ENCODE data around the gene SEPTIN5.
"Not testable (repeated sequence)": the region's sequence is repeated elsewhere in the genome, so short reads cannot be mapped to it uniquely, and the experiment has no call there.

SEPTIN5 gene

GRCh38 chr22:19680911-19681862 is 33.1 kb upstream of the SEPTIN5 start:
- DNase-seq, result no peak

GRCh38 chr22:19681863-19682245 is 32.4 kb upstream of the SEPTIN5 start:
- DNase-seq, result no peak

DNA sequence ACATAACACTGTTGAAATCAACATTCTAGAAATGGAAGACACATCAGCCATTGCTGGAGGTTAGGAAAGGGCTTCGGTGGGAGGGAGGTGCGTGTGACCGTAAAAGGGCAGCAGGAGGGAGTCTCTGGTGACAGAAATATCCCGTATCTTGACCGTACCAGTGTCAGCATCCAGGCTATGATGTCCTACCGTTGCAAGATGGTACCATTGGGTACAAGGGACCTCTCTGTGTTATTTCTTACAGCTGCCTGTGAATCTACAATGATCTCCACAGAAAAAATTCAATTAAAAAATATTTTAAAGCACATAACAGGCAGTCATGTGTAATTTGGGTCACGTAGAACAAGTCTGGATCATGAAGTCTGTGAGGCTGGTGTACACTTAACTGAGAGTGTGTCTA is 27.4 kb upstream of the SEPTIN5 start:
- DNase-seq, result no peak

- DNase-seq, result peak; percentile 52
Observed at GRCh38 chr22:19687561-19688300, 26.6 kb upstream of the SEPTIN5 start.

GRCh38 chr22:19688301-19689290 is 25.7 kb upstream of the SEPTIN5 start:
- no peak for DNase-seq

GRCh38 chr22:19689408-19689807 is 24.9 kb upstream of the SEPTIN5 start:
- no peak for DNase-seq

- DNase-seq, result no peak
Observed at GRCh38 chr22:19691007-19691720, 23.1 kb upstream of the SEPTIN5 start.

- DNase-seq, result no peak
Observed at GRCh38 chr22:19691721-19692341, 22.5 kb upstream of the SEPTIN5 start.

- DNase-seq, result no peak
Observed at GRCh38 chr22:19693581-19693980, 20.7 kb upstream of the SEPTIN5 start.

- DNase-seq, result no peak
Observed at GRCh38 chr22:19693981-19694670, 20.2 kb upstream of the SEPTIN5 start.

DNA sequence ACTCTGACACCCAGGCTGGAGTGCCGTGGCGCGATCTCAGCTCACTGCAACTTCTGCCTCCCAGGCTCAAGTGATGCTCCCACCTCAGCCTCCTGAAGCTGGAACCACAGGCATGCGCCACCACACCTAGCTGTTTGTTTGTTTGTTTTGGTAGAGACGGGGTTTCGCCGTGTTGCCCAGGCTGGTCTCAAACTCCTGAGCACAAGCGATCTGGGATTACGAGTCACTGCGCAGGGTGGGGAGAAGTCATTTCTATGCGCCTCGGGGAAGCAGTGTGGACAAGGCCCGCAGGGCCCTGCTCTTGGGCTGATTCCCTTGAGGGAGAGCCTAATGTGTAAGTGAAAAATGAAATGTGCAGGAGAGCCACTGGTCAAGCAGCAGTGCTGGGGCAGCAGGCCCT is 19.6 kb upstream of the SEPTIN5 start:
- DNase-seq, result no peak

DNA sequence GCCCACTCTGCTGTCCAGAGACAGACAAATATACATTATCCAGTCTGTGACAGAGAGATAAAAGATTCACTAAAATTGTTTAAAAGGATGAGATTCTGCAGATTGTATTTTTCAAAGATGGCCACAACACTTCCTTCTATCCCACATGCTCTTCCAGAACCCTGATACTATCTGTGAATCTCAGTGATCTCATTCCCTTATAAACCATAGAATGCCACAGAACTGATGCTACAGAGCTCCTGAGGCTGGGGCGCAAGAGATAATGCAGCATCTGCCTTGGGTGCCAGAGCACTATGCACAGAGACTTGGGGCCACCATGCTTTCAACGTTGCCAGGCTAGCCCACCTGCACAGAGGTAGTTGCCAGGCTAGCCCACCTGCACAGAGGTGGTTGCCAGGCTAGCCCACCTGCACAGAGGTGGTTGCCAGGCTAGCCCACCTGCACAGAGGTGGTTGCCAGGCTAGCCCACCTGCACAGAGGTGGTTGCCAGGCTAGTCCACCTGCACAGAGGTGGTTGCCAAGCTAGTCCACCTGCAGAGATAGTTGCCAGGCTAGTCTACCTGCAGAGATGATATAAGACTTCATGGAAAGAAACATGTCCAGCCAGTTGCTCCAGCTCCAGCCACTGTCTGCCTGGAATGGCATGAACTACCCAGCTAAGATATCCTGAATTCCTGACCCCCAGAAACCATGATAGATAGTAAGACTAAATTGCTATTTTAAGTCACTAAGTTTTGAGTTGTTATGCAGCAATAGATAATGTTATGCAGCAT is 17.6 kb upstream of the SEPTIN5 start:
- DNase-seq, result no peak

DNA sequence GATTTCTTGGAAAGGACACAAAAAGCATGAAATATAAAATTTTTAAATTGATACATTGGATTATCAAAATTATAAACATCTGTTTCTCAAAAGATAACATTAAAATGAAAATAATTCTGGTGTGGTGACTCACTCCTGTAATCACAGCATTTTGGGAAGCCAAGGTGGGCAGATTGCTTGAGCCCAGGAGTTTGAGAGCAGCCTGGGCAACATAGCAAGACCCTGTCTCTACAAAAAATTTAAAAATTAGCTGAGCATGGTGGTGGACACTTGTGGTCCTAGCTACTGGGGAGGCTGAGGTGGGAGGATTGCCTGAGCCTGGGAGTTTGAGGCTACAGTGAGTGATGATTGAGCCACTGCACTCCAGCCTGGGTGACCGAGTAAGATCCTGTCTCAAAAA is 16.4 kb upstream of the SEPTIN5 start:
- DNase-seq, result not testable (repeated sequence)

DNA sequence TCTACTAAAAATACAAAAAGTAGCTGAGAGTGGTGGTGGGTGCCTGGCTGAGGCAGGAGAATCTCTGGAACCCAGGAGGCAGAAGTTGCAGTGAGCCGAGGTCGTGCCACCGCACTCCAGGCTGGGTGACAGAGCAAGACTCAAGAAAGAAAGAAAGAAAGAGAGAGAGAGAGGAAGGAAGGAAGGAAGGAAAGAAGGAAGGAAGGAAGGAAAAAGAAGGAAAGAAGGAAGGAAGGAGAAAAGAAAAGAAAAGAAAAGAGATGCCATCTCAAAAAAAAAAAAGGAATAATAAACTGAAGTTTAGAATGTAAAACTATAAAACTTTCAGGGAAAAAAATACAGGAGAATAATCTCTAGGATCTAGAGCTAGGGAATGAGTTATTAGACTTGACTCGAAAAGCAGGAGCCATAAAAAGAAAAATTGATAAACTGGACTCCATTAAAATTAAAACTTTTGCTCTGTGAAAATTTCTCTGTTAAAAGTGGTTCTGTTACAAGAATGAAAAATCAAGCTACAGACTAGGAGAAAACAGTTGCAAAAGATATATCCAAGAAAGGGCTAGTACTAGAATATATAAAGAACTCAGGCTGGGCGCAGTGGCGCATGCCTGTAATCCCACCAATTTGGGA is 13.4 kb upstream of the SEPTIN5 start:
- no peak for DNase-seq

GRCh38 chr22:19701420-19702145 is 12.7 kb upstream of the SEPTIN5 start:
- no peak for DNase-seq

GRCh38 chr22:19703869-19704268 is 10.4 kb upstream of the SEPTIN5 start:
- DNase-seq, result no peak

GRCh38 chr22:19704355-19705015 is 9.8 kb upstream of the SEPTIN5 start:
- no peak for DNase-seq

- no peak for DNase-seq
Observed at GRCh38 chr22:19705181-19705934, 8.9 kb upstream of the SEPTIN5 start.
